Measurements from ENCODE around the gene TMEM97.

DNA sequence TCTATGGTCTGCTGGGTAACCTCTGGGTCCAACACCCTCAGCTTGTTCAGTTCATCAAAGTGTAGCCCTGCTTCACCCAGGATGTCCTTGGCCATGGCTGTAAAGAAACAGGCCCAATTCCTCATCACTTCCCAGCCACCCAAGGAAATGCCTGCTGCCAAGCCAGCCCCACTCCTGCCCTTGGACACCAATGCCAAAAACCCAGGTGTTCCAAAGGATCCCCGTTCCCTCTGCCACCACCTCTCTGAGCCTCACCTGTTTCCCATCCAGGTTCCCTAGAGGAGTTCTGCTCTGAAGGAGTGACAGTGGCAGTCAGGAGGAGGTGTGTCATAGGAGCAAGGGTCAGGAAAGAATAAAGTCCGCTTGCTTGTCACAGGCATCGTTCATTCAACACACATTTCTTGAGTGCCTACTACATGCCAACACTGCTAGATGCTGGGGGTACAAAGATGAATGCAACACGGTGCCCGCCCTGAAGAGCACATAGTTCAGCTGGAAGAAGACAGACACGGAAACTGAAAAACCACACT lies 13.0 kb downstream of the TMEM97 start:
- TF ChIP-seq, protein P1, sequence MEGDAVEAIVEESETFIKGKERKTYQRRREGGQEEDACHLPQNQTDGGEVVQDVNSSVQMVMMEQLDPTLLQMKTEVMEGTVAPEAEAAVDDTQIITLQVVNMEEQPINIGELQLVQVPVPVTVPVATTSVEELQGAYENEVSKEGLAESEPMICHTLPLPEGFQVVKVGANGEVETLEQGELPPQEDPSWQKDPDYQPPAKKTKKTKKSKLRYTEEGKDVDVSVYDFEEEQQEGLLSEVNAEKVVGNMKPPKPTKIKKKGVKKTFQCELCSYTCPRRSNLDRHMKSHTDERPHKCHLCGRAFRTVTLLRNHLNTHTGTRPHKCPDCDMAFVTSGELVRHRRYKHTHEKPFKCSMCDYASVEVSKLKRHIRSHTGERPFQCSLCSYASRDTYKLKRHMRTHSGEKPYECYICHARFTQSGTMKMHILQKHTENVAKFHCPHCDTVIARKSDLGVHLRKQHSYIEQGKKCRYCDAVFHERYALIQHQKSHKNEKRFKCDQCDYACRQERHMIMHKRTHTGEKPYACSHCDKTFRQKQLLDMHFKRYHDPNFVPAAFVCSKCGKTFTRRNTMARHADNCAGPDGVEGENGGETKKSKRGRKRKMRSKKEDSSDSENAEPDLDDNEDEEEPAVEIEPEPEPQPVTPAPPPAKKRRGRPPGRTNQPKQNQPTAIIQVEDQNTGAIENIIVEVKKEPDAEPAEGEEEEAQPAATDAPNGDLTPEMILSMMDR (IDR thresholded peaks at IDR 0.05), result no peak
- TF ChIP-seq EZH2phosphoT487 (IDR thresholded peaks at IDR 0.05), result no peak
- TF ChIP-seq EZH2 (IDR thresholded peaks at IDR 0.05), result no peak
